ENCODE measurements around the gene FETUB.

Gene FETUB

GRCh38 chr3:186639778-186640472 lies at the start of gene FETUB:
Gene FETUB, plus strand, starts transcription at chr3:186640399. Its CDS starts 62 bp downstream, at chr3:186640461.
- DNase-seq (ENCODE audit: low spot score): no peak

- DNase-seq (ENCODE audit: low spot score): no peak
Measured at GRCh38 chr3:186590580-186591295, 49.5 kb upstream of the FETUB start.

GRCh38 chr3:186592682-186593081 lies 47.5 kb upstream of the FETUB start:
- DNase-seq (ENCODE audit: low spot score): no peak

GRCh38 chr3:186593862-186594261 lies 46.3 kb upstream of the FETUB start:
- no peak for DNase-seq (ENCODE audit: low spot score)

- DNase-seq (ENCODE audit: low spot score): no peak
Measured at GRCh38 chr3:186594591-186595113, 45.5 kb upstream of the FETUB start.

- DNase-seq (ENCODE audit: low spot score): no peak
Measured at GRCh38 chr3:186596568-186597287, 43.5 kb upstream of the FETUB start.

- DNase-seq (ENCODE audit: low spot score): no peak
Measured at GRCh38 chr3:186598108-186598784, 42.0 kb upstream of the FETUB start.

- no peak for DNase-seq (ENCODE audit: low spot score)
Measured at GRCh38 chr3:186598794-186599141, 41.4 kb upstream of the FETUB start.

- no peak for DNase-seq (ENCODE audit: low spot score)
Measured at GRCh38 chr3:186599142-186599784, 40.9 kb upstream of the FETUB start.

GRCh38 chr3:186599785-186600166 lies 40.4 kb upstream of the FETUB start:
- DNase-seq (ENCODE audit: low spot score): no peak

- no peak for DNase-seq (ENCODE audit: low spot score)
Measured at GRCh38 chr3:186600896-186601295, 39.3 kb upstream of the FETUB start.

GRCh38 chr3:186603159-186603558 lies 37.0 kb upstream of the FETUB start:
- no peak for DNase-seq (ENCODE audit: low spot score)

- DNase-seq (ENCODE audit: low spot score): no peak
Measured at GRCh38 chr3:186605078-186605477, 35.1 kb upstream of the FETUB start.

GRCh38 chr3:186605561-186606545 lies 34.3 kb upstream of the FETUB start:
- no peak for DNase-seq (ENCODE audit: low spot score)

GRCh38 chr3:186608624-186609215 lies 31.5 kb upstream of the FETUB start:
- no peak for DNase-seq (ENCODE audit: low spot score)

- DNase-seq (ENCODE audit: low spot score): no peak
Measured at GRCh38 chr3:186609247-186609868, 30.8 kb upstream of the FETUB start.

GRCh38 chr3:186612065-186612464 lies 28.1 kb upstream of the FETUB start:
- DNase-seq (ENCODE audit: low spot score): no peak

GRCh38 chr3:186612721-186613636 lies 27.2 kb upstream of the FETUB start, which contains the start of gene AHSG:
Gene AHSG, plus strand, starts transcription at chr3:186613060. Its CDS starts 82 bp downstream, at chr3:186613142.
- no peak for DNase-seq (ENCODE audit: low spot score)

Measured in CD4-positive, alpha-beta T cell treated with Interleukin-15 for 4 hours (primary cell).